VCaP (cell line): ENCODE measurements around the gene TNP2.
"Not testable (repeated sequence)": the region's sequence is repeated elsewhere in the genome, so short reads cannot be mapped to it uniquely, and the experiment has no call there.

Source experiments
- H3K27ac ChIP-seq: fragments of 450-650 bp; 2 replicates; pipeline ENCODE4 v1.5.1; 2017
- TF ChIP-seq, protein P1 (sequence below): fragments of 450-650 bp; conservative IDR thresholded peaks from 2 replicates; pipeline ENCODE4 v1.5.1; 2017; ENCODE audit warnings: mild to moderate bottlenecking, moderate library complexity

The TNP2 gene

DNA sequence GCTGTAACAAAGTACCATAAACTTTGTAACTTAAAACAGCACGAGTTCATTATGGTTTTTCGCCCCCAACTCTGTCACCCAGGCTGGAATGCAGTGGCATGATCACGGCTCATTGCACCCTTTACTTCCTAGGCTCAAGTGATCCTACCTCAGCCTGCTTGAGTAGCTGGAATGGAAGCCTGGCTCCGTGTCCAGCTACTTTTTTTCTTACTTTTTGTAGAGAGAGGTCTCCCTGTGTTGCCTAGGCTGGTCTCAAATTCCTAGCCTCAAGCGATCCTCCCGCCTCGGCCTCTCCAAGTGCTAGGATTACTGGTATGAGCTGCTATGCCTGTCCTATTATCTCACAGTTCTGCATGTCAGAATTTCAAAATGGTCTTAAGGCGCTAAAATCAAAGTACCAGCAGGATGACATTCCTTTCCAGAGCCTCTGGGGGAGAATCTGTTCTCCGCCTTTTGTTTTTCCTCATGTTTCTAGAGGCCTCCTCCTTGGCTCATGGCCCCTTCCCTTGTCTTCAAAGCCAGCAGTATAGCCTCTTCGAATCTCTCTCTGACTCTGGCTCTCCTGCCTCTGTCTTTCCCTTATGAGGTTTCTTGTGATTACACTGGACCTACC lies 22.1 kb upstream of the TNP2 start:
- no peak overlapping the region for H3K27ac ChIP-seq
- TF ChIP-seq, protein P1, sequence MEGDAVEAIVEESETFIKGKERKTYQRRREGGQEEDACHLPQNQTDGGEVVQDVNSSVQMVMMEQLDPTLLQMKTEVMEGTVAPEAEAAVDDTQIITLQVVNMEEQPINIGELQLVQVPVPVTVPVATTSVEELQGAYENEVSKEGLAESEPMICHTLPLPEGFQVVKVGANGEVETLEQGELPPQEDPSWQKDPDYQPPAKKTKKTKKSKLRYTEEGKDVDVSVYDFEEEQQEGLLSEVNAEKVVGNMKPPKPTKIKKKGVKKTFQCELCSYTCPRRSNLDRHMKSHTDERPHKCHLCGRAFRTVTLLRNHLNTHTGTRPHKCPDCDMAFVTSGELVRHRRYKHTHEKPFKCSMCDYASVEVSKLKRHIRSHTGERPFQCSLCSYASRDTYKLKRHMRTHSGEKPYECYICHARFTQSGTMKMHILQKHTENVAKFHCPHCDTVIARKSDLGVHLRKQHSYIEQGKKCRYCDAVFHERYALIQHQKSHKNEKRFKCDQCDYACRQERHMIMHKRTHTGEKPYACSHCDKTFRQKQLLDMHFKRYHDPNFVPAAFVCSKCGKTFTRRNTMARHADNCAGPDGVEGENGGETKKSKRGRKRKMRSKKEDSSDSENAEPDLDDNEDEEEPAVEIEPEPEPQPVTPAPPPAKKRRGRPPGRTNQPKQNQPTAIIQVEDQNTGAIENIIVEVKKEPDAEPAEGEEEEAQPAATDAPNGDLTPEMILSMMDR, result no peak

DNA sequence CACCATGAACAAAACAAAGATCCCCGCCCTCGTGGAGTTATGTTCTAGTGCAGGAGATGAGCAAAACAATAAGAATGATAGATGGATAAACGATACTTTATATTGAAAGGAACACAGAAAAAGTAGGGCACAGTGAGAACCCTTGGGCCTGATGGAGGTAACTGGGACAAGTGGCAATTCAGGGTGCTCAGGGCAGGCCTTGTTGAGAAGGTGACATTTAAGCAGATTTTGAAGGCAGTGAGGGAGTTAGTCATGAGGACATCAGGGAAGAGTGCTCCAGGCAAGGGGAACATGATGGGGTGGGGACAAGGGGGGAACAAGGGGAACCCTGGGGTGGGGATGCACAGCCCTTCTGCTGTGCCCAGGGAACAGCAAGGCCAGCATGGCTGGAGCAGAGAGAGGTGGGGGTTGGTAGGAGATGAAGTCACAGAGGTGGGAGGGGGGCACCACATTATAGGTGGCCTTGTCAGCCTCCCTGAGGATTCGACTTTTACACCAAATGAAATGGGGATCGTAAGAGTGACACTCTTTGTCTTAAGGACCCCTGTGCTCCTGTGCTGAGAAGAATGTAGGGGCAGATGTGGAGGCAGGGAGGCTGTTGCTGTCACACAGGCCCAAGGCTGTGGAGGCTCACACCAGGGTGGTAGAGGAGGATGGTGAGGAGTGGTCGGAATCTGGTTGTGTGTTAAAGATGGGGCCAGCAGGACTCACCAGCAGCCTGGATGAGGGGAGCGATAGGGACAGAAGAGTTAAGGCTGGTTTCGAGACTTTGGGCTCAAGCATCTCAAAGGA lies 21.2 kb upstream of the TNP2 start:
- no peak overlapping the region for H3K27ac ChIP-seq
- TF ChIP-seq, protein P1, result no peak

DNA sequence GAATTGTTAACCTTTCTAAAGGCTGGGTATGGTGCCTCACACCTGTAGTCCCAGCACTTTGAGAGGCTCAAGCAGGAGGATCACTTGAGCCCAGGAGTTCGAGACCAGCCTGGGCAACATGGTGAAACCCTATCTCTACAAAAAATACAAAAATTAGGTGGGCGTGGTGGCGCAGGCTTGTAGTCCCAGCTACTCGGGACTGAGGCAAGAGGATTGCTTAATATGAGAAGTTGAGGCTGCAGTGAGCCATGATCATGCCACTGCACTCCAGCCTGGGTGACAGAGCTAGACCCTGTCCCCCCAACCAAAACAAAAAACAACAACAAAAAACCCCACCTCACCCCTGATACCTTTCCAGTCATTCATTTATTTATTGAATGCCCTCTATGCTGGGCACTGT lies 20.6 kb upstream of the TNP2 start:
- H3K27ac ChIP-seq, result not testable (repeated sequence)

DNA sequence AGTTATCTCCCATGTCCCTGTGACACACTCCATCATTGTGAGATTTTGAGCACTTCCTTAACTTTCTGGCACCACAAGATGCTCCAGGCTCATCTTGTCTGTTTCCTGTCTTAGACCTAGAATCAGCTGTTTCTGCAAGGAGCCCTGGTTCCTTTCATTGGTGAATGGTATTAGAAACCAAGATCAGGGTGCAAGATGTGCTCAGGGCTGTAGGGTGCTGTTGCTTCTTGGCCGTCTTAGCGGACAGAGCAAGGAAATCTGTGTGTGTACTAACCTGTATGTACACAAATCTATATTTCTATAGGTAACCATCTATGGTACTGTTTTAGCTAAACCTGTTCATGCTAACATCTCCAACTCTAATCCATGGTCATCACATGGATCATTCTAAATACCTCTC lies 20.1 kb upstream of the TNP2 start:
- TF ChIP-seq, protein P1, result no peak
- H3K27ac ChIP-seq, result no peak overlapping the region

DNA sequence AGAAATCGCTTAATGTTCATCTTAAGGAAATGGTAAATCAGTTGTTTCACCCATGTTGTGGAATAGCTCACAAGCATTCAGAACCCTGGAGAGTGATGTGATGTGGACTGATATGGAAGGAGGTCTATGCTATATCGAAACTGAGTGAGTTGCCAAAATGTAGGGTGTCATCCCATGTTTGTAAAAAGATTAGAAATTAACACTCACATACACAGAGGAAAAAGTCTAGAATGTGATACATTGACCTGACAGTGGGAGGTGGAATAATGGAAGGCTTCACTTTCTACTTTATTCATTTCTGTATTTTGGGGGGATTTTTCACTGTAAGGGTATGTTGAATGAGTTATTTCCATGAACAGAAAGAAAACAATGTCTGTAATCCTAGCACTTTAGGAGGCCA lies 16.7 kb upstream of the TNP2 start:
- TF ChIP-seq, protein P1, result no peak

DNA sequence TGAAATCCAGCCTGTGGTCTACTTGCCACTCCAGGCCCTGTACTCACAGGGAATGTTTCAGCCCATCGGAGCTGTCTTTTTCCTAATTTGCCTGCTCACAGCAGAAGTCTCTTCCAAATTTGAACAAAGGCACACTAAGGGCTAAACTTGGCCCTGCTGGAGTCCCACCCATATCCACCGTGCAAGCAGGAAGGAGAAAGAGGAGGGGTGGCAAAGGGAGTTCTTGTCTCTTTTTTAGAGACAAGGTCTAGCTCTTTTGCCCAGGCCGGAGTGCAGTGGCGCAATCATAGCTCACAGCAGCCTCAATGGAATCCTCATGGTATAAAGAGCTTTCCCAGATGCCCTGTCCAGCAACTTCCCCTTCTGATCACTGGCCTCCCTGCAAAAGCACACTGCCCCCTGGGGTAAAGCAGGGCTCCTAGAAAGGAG lies 14.7 kb upstream of the TNP2 start:
- TF ChIP-seq, protein P1, result no peak
- no peak overlapping the region for H3K27ac ChIP-seq

More for the DNA sequence above, 16.7 kb upstream of the TNP2 start:
- no peak overlapping the region for H3K27ac ChIP-seq

DNA sequence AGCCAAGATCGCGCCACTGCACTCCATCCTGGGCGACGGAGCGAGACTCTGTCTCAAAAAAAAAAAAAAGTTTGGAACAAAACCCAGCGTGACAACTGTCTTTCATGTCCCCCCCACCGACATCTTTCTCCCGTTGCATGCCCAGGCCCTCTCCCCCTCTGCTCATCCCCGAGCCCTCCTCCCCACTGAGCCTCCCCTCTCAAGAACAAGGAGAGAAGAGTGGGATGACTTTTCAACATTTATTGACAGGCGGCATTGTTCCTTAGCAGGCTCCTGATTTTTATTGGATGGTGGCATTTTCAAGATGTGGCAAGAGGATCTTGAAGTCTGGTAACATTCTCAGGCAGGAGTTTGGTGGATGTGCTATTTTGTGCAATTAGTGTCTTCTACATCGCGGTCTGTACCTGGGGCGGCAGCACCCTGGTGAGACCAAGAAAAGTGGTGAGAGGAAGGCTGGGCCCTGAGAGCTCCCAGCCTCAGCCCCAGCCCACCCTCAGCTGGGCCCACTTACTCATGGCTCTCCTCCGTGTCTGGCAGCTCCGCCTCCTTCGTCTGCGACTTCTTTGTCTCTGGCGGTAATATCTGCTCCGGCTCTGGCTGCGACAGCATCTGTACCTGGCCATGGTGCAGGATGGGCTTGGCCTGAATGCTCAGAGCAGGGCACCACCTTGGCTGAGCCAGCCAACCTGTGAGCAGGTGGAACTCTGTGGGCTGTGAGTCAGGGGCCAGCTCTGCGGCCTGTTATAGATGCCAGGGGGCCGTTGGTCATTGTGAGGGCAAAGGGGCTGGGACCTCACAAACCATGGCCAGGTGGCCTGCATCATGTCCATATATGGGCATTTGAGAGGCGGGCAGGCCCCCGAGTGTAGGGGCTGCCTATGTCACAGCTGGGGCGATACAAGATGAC lies 11.7 kb upstream of the TNP2 start, which contains the start of gene PRM1:
Gene PRM1, minus strand, starts transcription at position 715 of the 907 bp plus-strand sequence. Its CDS starts 92 bp downstream, at position 623.
- no peak within 1 kb of the TSS for H3K27ac ChIP-seq
- TF ChIP-seq, protein P1, result no peak
